HepG2 (cell line): ENCODE data around the gene KIAA0232. TPM values are rescaled to one million over a fixed set of nuclear protein-coding genes. Genes with fewer than 3 reads are reported as not detected.

Source experiments
- ATAC-seq: fragments of 200-7000 bp; cut with Tn5 transposase; 3 replicates; pipeline ENCODE4 v1.9.1; 2020; ENCODE audit warnings: mild to moderate bottlenecking, moderate library complexity
- BruUV-seq: library from RNA; stranded (reverse); fragments of 400-500 nt; replicated peaks from 2 replicates; lab custom pipeline; 2021; lab: Mats Ljungman, UMichigan
- CTCF ChIA-PET: fragments of 300-600 bp; formaldehyde crosslinking; extraction: SDS; loops from one replicate; lab custom pipeline; 2021; ENCODE audit warnings: low total read pairs, inconsistent platforms, low intra/inter-chr PET ratio; lab: Yijun Ruan, JAX
- POLR2A ChIA-PET: fragments of 350-600 bp; sonication (Branson Sonifier 250); formaldehyde crosslinking; loops from one replicate; lab custom pipeline; 2020; ENCODE audit warnings: antibody characterized with exemption, inconsistent platforms; lab: Yijun Ruan, JAX
- DNase-seq: peaks from one replicate; pipeline ENCODE4 v3.0.0-alpha.2; 2015; ENCODE audit warnings: low spot score
- FAIRE-seq: peaks from 3 replicates; lab custom pipeline; 2011; peaks lifted over from hg19 to GRCh38; lab: Jason Lieb, UNC
- H2AFZ ChIP-seq: one replicate; pipeline ENCODE4 v1.6.1; 2011; ENCODE audit warnings: low read length, inconsistent platforms
- H3K27ac ChIP-seq: fragments of 300-600 bp; 3 replicates; pipeline ENCODE4 v1.8.0; 2011; ENCODE audit warnings: mixed run types, mild to moderate bottlenecking, mixed read lengths, low read length, inconsistent platforms; ENCODE audit not compliant: insufficient read depth; ENCODE audit errors: extremely low read length
- H3K27me3 ChIP-seq, 2 experiments: fragments of 200-600 bp in 1 of 2; 2 replicates in 1 of 2; 3 replicates in 1 of 2; pipeline versions ENCODE4 v1.6.0 to v1.8.0; 2011; ENCODE audit warnings: low read length in 2 of 2, mild to moderate bottlenecking in 2 of 2, moderate library complexity in 2 of 2, inconsistent platforms in 1 of 2; ENCODE audit not compliant: insufficient read depth in 2 of 2, control insufficient read depth in 1 of 2
- H3K36me3 ChIP-seq, 2 experiments: fragments of 200-600 bp in 1 of 2; replicated peaks in 1 of 2; 2 replicates in 1 of 2; 3 replicates in 1 of 2; pipeline versions ENCODE4 v1.5.1 to v1.8.0; 2011; ENCODE audit warnings: low read length in 2 of 2, inconsistent platforms in 1 of 2; ENCODE audit not compliant: insufficient read depth in 2 of 2, control insufficient read depth in 1 of 2
- H3K4me1 ChIP-seq: 2 replicates; pipeline ENCODE4 v1.5.1; 2012; ENCODE audit warnings: low read length, inconsistent platforms; ENCODE audit not compliant: insufficient read depth
- H3K4me2 ChIP-seq: 2 replicates; pipeline ENCODE4 v1.6.0; 2011; ENCODE audit warnings: low read depth, low read length, inconsistent platforms
- H3K4me3 ChIP-seq, 3 experiments: fragments of 200-600 bp in 1 of 3; sonication (generic), shearing (Covaris generic) in 1 of 3; replicated peaks in 1 of 3; 2 replicates each; pipeline ENCODE4 v1.5.1; 2011 to 2016; ENCODE audit warnings: low read length in 3 of 3, inconsistent platforms in 2 of 3, low read depth in 2 of 3, mild to moderate bottlenecking in 2 of 3, control low read depth in 1 of 3, mixed read lengths in 1 of 3; ENCODE audit not compliant: insufficient read depth in 1 of 3
- H3K79me2 ChIP-seq: one replicate; pipeline ENCODE4 v1.6.1; 2011; ENCODE audit warnings: low read length, inconsistent platforms; ENCODE audit not compliant: insufficient read depth
- H3K9ac ChIP-seq: 2 replicates; pipeline ENCODE4 v1.6.0; 2011; ENCODE audit warnings: mild to moderate bottlenecking, low read depth, low read length, inconsistent platforms; ENCODE audit not compliant: insufficient read depth
- H3K9me3 ChIP-seq: 2 replicates; pipeline ENCODE4 v1.5.1; 2012; ENCODE audit warnings: mild to moderate bottlenecking, low read length
- H4K20me1 ChIP-seq: 2 replicates; pipeline ENCODE4 v1.6.0; 2011; ENCODE audit warnings: inconsistent platforms, mild to moderate bottlenecking, low read length, moderate library complexity; ENCODE audit not compliant: insufficient read depth
- DR1 ChIP-seq: sonication (generic); formaldehyde crosslinking; IDR thresholded peaks from 2 replicates; pipeline ENCODE4 v1.8.0; 2021; ENCODE audit warnings: mild to moderate bottlenecking, missing genetic modification reagents, inconsistent platforms
- FIP1L1 ChIP-seq: fragments of 200-400 bp; formaldehyde crosslinking; IDR thresholded peaks from 2 replicates; pipeline ENCODE4 v1.6.1; 2018; ENCODE audit warnings: low read depth, mild to moderate bottlenecking, low read length, moderate library complexity, borderline replicate concordance; ENCODE audit not compliant: insufficient read depth
- HOXA3 ChIP-seq: sonication (generic); formaldehyde crosslinking; IDR thresholded peaks from 2 replicates; pipeline ENCODE4 v1.5.0; 2020; ENCODE audit warnings: missing genetic modification reagents
- KAT8 ChIP-seq: IDR thresholded peaks from 2 replicates; pipeline ENCODE4 v1.6.1; 2016; ENCODE audit warnings: missing genetic modification reagents, missing compliant biosample characterization
- PRDM4 ChIP-seq: sonication (generic); formaldehyde crosslinking; IDR thresholded peaks from 2 replicates; pipeline ENCODE4 v1.9.0; 2021; ENCODE audit warnings: missing genetic modification reagents, borderline replicate concordance
- RAD51 ChIP-seq: fragments of 450-650 bp; IDR thresholded peaks from 2 replicates; pipeline ENCODE4 v1.6.1; 2016; ENCODE audit warnings: borderline replicate concordance
- SMC3 ChIP-seq: IDR thresholded peaks from 2 replicates; pipeline ENCODE4 v1.6.1; 2011; ENCODE audit warnings: low read length, improper control_type of control experiment
- STAG1 ChIP-seq: sonication (generic); formaldehyde crosslinking; IDR thresholded peaks from 2 replicates; pipeline ENCODE4 v1.4.0; 2020; ENCODE audit warnings: missing genetic modification reagents
- ZBTB33 ChIP-seq: sonication (generic); formaldehyde crosslinking; IDR thresholded peaks from 2 replicates; pipeline ENCODE4 v1.4.0; 2020; ENCODE audit warnings: missing genetic modification reagents
- ZNF207 ChIP-seq: fragments of 450-650 bp; IDR thresholded peaks from 2 replicates; pipeline ENCODE4 v1.6.1; 2016; ENCODE audit warnings: antibody characterized with exemption, borderline replicate concordance
- ZNF687 ChIP-seq: sonication (generic); formaldehyde crosslinking; IDR thresholded peaks from 2 replicates; pipeline ENCODE4 v1.5.1; 2020; ENCODE audit warnings: mild to moderate bottlenecking, missing genetic modification reagents, moderate library complexity
- ZNF766 ChIP-seq: sonication (generic); formaldehyde crosslinking; IDR thresholded peaks from 2 replicates; pipeline ENCODE4 v1.5.0; 2020; ENCODE audit warnings: missing genetic modification reagents, borderline replicate concordance
- WGBS: methylation state at CpG from one replicate; pipeline ENCODE4 v1.1.6; 2017; ENCODE audit warnings: low lambda C conversion rate; 5-methylcytosine and 5-hydroxymethylcytosine counted together
- in situ Hi-C: cut with HindIII; loops from 2 replicates; pipeline ENCODE4 v1.10.0; 2017; ENCODE audit warnings: low pct_unique_long_range_greater_than_20kb; ENCODE audit not compliant: extremely low pct_ligation_motif_present
- intact Hi-C: fragments of 100-400 bp; cut with micrococcal nuclease; formaldehyde crosslinking; loops from one replicate; pipeline ENCODE4 v1.10.0; 2022; ENCODE audit not compliant: unreplicated experiment
- polyA plus RNA-seq, 8 experiments: library from polyadenylated mRNA; depleted of rRNA in 3 of 8; stranded (reverse) in 7 of 8; unstranded in 1 of 8; fragments of >200 nt; fragmentation: Illumina TruSeq in 4 of 8; extraction: Trizol in 4 of 8; gene quantifications; 2 replicates each; pipeline versions ENCODE4 v1.2.1 to v1.2.3, GENCODE V29; 2011 to 2016; ENCODE audit warnings: low read depth in 4 of 8, missing spikeins in 1 of 8, mixed read lengths in 1 of 8; ENCODE audit not compliant: insufficient read depth in 1 of 8
- total RNA-seq, 5 experiments: library from RNA; depleted of rRNA; stranded (reverse); fragments of >200 nt; fragmentation: Illumina TruSeq; extraction: Trizol; gene quantifications; 2 replicates each; pipeline ENCODE4 v1.2.3, GENCODE V29; 2016; ENCODE audit warnings: low read depth in 1 of 5

Gene KIAA0232
- total and polyA plus RNA-seq, 2 of the 13 experiments (the other 11 are each of a cell fraction or from before 2014, with no cell fraction given), result 7.8 to 17.1 TPM

GRCh38 chr4:6761649-6762615 is 20.6 kb upstream of the KIAA0232 start (continued):
- TF ChIP-seq FIP1L1, result no peak
- peak; percentile 82 for TF ChIP-seq ZBTB33

- Histone ChIP-seq H3K4me3 (no peak overlapping the region), H3K9me3 (no peaks in the 10 kb centered on the region), H3K27ac (no peak overlapping the region), H4K20me1 (no peaks in the 10 kb centered on the region), H3K27me3 (no peaks in the 10 kb centered on the region), H2AFZ (no peak overlapping the region), H3K4me2 (peak overlapping the region; percentile 26; the same call in 1 of the 2 replicates), H3K4me1 (peaks cover 63% of the 10 kb centered on the region), H3K9ac (no peak overlapping the region), H3K79me2 (no peaks in the 10 kb centered on the region), H3K36me3 (no peaks in the 10 kb centered on the region)
- no peak for DNase-seq
- CTCF ChIA-PET, result interaction anchor here (0.8 to 1.3 kb wide), 2 partner anchors 43 to 111 kb away, joined by 3 read pairs; no protein-coding TSS in a partner anchor
- FAIRE-seq, result peak; percentile 76
- WGBS, result 48% methylated on average over 16 of the region's 16 CpGs
- intact Hi-C loops, result loop anchor here (5.0 kb wide), 1 partner anchor 41 kb away; no protein-coding TSS in a partner anchor
- POLR2A ChIA-PET, result no interaction called here
- peak; percentile 50 for ATAC-seq
- no TSS peak for BruUV-seq
- in situ Hi-C loops, result no loop called here
- TF ChIP-seq STAG1 (CRISPR knock-in tag) (peak; percentile 30; the same call in 1 of the 2 replicates), DR1 (no peak), PRDM4 (no peak), ZNF207 (no peak), RAD51 (no peak), SMC3 (peak; percentile 42; the same call in 1 of the 2 replicates), HOXA3 (CRISPR knock-in tag) (0 out of 2 replicates have a peak, but pooled peaks have one; percentile 33), KAT8 (CRISPR knock-in tag) (no peak), ZNF687 (peak; percentile 42), ZNF766 (CRISPR knock-in tag) (no peak)
Observed at GRCh38 chr4:6763330-6763851, 19.1 kb upstream of the KIAA0232 start.
